NOMO-1 treated with dmso at 0.1 percent for 144 hours (cell line): ENCODE data around the gene ATF6B.
A peak's percentile ranks its signal among the peaks of the same experiment; 100 is the strongest.
"Not testable (repeated sequence)": the region's sequence is repeated elsewhere in the genome, so short reads cannot be mapped to it uniquely, and the experiment has no call there.

Source experiments
- DNase-seq: peaks from one replicate; lab custom pipeline; 2025; ENCODE audit not compliant: unreplicated experiment; lab: John Stamatoyannopoulos, UW

Gene ATF6B

GRCh38 chr6:32154514-32155161 lies 26.6 kb upstream of the ATF6B start:
- DNase-seq = peak; percentile 1

DNA sequence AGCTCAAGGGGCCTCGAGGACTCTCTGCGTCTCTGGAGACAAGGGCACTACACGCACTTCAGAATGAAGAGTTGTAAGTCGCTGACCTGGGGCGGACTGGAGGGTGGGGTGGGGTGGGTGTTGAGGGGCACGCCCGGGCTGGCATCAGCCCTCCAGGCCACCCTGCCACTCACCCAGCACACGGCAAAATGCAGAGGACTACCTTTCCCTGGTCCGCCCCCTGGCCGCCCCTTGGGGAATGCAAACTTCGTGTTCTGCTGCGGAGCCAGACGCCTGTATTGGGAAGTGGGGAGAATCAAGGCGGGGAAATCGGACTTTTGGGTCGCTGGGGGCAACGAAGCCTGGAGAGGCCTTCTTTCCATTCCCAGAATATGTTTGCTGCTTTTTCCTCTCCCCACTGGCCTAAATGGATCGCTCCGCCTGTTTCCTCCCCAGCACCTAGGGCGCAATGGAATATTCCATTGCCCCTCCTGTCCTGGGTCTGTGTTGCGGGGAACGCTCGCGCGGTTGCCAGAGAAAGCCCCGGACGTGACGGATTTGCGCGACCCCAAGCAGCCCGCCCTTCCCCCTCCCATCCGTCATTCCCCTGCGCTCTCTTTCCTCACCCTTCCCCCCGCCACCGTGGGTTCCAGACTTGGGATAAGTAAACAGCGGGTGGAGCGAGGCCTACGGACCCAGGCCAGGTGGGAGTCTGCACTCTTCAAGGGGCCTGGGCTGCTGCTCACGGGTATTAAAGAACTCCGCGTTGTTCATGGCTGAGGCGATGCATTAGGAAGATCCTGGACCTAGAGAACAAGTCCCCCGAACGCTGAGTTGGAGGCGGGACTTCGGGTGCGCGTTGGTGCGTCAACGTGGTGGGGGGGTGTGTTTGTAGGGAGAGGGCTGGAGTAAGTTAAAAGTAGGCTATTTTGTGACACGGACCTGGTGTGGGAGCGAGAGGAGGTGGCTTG lies 25.8 kb upstream of the ATF6B start, which contains the start of gene PPT2:
Gene PPT2 (plus strand): TSS at position 578 of the 950 bp plus-strand sequence. CDS start 454 bp downstream, outside the sequence.
- DNase-seq = peak; percentile 67

GRCh38 chr6:32152769-32153563 lies 24.9 kb upstream of the ATF6B start:
- no peak for DNase-seq

DNA sequence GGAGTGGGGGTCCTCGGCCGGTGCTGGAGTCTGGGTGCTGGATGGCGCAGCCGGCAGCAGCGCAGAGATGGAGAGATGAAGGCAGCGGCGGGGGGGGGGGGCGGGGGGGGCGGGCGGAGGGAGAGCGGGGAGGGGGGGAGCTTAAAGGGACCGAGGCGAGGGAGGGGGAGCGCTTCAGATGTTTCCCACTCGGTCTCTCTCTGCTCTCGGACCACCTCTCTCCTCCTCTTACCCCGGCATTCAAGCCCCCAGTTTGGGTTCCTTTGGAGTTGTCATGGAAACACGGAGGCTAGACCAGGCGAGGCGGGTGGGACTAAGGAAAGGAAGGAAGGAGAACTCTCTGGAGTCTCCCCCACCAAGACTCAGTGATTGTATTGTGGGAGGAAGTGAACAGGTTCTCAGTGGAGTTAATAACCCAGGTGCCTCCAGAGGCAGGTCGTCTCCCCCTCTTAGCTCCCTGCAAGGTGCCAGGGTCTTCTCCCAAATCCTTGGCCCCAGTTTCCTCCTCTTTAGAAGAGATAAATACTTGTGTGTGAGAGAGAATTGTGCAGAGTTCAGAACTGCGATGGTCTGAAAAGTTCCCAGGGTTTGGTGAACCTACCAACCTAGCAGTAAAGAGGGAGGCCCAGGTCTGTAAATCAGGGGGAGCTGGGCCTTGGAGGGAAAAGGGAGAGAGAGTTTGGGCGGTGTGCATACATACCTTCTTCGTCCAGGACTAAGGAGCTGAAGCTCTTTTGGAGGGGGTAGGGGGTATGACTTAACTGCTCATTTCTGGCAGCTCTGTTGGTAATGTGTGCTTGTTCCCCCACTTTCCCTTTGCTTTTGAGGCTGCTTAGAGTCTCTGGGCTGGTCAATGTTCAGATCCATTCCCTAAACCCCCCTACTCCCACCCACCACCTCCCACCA lies 24.1 kb upstream of the ATF6B start, which contains the start of gene PRRT1:
Gene PRRT1 (minus strand): TSS at position 77 of the 906 bp plus-strand sequence. CDS start 112 bp downstream, outside the sequence.
- DNase-seq = no peak

DNA sequence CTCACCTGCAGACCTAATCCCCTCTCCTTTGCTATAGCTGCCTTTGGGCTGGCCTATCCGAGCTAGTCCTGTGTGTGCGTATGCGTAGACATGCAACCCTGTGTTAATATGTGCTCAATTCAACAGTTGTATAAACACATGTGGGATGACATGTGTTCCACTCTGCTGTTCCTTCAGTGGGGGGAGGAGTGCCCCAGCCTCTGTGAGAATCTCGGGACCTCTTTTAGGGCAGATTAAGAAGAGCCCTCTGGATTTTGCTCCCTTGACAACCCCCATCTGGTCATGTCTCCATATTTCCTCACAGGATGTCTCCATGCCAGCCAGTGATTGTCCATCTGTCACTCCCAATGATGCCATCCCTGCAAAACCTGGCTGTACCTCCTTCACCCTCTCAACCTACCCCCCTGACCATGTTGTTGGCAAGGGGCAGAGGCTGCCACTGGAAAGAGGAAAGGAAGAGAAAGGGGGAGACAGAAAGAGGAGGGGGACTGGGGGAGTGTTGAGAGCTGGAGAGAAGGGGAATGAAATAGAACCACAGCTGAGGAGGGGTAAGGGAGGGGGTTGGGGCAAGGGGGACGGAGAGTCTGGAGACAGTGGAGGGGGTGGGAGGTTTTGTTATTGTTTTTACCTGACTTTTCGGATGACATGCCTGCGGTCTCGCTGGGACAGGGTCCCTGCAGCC lies 23.3 kb upstream of the ATF6B start:
- no peak for DNase-seq

DNA sequence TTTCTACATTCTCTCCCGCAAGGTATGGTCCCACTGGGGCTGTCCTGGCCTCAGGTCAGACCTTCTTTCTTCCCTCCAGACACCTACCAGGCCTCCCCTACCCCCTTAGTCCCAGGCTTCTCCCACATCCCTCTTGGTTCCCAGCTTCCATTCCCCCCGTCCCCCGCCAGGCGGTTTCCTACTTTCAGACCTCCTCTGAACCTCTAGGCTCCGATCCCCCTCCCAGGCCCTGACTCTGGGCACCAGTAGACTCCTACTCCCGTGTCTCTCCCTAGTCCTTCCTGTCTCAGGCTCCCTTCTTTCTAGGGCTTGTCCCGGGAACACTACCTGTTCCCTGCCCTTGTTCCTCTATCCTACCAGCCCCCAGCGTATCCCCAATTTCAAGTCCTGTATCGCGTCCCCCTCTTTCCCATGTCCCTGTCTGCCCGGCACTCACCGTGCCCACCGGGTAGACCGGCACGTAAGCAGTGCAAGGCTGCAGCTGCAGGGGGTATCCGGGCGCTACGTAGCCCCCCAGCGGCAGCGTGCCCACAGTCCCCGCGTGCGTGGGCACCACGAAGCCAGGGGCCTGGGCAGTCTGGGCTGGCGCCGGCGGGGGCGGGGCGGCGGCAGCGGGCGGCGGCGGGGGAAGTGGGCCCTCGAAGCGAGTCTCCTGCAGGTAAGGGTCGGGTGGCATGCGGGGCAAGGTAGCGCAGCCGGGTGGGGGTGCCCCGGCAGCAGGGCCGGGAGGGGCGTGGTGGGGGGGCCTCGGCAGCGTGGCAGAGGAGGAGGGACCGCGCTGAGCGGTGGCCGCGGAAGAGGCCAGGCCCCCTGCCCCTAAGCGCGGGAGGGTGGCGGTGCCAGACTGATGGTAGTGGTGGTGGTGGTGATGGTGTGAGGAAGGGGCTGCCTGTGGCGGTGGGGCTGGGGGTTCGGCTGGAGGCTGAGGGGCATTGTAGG lies 22.2 kb upstream of the ATF6B start:
- no peak for DNase-seq

- no peak for DNase-seq
Measured at GRCh38 chr6:32149092-32149755, 21.2 kb upstream of the ATF6B start.

- no peak for DNase-seq
Measured at GRCh38 chr6:32148289-32149091, 20.4 kb upstream of the ATF6B start.

- DNase-seq = no peak
Measured at GRCh38 chr6:32147401-32148132, 19.5 kb upstream of the ATF6B start.

DNA sequence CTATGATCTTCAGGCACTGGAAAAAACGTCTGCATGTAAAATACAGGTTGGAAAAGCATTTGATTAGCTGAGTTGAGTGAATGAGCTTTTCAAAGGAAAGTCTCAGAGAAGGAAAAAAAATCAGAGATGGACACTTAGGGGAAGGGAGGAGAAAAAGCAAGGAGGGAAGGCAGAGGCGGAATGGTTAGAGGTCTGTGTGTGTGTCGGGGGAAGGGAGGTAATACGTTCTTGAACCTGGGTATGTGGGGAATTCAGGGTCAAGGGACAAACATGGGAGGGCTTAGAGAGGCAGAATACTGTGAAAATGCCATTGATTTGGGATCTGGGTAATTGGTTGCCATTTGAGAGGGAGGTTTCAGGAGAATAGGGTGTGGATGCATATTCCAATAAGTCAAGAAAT lies 18.6 kb upstream of the ATF6B start:
- DNase-seq = no peak

DNA sequence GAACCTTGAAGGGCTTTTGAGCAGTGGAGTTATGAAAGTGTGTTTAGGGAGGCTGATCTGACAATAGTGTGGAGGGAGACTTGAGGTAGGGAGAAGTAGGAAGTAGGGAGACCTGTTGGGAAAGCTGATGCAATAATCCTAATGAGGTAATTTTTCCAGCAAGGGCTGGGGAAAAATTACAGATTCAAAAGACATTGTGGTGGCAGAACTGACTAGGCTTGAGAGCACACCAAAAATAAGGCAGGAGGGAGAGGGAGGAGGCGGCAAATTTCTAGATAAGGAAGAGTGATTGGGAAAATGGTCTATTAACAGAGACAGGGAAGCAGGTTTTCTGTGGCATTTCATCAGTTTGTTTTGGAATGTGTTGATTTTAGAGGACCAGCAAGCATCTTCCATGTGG lies 18.2 kb upstream of the ATF6B start:
- no peak for DNase-seq

GRCh38 chr6:32144238-32144637 lies 16.2 kb upstream of the ATF6B start:
- not testable (repeated sequence) for DNase-seq

GRCh38 chr6:32140420-32141046 lies 12.5 kb upstream of the ATF6B start:
- no peak for DNase-seq

DNA sequence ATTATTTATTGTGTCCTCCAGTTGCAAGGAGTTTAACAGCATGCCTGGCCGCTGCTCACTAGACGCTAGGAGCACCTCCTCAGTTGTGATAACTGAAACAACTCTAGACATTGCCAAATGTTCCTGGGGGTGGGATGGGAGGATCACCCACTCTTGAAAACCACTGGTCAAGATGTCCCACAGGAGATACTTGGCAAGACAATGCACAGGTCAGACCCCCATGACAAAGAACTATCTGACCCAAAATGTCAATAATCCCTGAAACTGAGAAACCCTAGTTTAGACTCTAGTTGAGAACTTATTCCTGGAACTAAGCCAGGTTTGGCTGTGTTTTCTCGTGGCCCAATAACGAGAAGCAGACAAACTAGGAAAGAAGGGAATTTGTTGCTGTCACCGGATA lies 11.5 kb upstream of the ATF6B start:
- DNase-seq = no peak

DNA sequence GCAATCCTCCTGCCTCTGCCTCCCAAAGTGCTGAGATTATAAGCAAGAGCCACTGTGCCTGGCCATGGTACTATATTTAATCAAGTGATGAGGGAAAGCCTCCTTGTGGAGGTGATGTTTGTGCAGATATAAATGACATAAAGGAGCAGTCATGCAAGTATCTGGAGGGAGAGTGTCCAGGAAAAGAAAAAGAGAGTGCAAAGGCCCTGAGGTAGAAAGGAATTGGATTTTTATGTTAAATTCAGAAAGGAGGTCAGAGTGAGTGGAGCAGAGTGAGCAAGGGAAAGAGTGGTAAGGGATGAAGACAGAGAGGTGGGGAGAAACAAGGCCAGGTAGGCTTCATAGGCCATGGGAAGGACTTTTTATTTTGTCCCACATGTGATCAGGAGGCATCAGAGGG lies 9.4 kb upstream of the ATF6B start:
- no peak for DNase-seq

DNA sequence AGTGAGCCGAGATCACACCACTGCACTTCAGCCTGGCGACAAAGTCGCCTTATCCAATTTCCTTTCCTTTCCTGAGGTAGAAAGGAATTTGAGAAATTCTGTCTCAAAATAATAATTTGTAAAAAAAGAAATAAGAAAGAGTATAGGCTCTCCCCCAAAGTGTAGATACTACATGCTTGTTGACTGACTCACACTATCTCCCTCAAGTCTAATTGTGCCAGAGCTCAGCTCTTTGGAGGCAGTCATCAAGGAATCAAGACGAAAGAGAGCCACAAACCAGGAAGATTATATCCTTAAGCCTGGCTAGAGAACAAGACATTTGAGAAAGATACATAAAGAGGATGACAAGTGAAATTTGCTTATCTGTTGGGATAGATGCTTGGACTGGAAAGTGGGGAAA lies 5.7 kb upstream of the ATF6B start:
- no peak for DNase-seq
